Neuron (in vitro differentiated cells): ENCODE measurements around the gene CITED4.

Source experiments
- H2AFZ ChIP-seq: one replicate; pipeline ENCODE4 v1.6.1; 2013; ENCODE audit warnings: low read depth, mild to moderate bottlenecking, inconsistent platforms, low read length, moderate library complexity
- H3K27me3 ChIP-seq: one replicate; pipeline ENCODE4 v1.6.1; 2013; ENCODE audit warnings: low read length; ENCODE audit not compliant: insufficient read depth
- H3K36me3 ChIP-seq: one replicate; pipeline ENCODE4 v1.6.1; 2013; ENCODE audit warnings: low read length; ENCODE audit not compliant: insufficient read depth
- H3K4me1 ChIP-seq: one replicate; pipeline ENCODE4 v1.6.1; 2013; ENCODE audit warnings: low read length; ENCODE audit not compliant: insufficient read depth
- H3K4me3 ChIP-seq: 2 replicates; pipeline ENCODE4 v1.5.1; 2013; ENCODE audit warnings: mild to moderate bottlenecking, low read length, moderate library complexity
- H3K9me3 ChIP-seq: one replicate; pipeline ENCODE4 v1.6.1; 2013; ENCODE audit warnings: low read length

Gene CITED4

DNA sequence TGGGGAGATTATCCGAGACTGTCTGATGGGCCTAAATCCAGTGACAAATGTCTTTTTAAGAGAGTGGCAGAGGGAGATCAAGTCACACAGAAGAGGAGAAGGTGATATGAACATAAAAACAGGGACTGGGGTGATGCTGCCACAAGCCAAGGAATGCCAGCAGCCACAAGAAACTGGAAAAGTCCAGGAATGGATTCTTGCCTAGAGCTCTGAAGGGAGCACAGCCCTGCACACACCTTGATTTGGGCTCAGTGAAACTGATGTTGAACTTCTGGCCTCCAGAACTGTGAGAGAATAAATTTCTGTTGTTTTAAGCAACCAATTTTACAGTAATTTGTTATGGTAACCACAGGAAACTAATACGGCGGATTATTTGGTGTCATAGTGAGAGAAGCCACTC, 19.5 kb downstream of the CITED4 start:
- Histone ChIP-seq H3K36me3 (no peaks in the 10 kb centered on the region), H3K27me3 (peaks cover 2% of the 10 kb centered on the region), H3K9me3 (peaks cover 2% of the 10 kb centered on the region), H3K4me1 (peaks cover 13% of the 10 kb centered on the region), H2AFZ (no peak overlapping the region), H3K4me3 (no peak overlapping the region)

DNA sequence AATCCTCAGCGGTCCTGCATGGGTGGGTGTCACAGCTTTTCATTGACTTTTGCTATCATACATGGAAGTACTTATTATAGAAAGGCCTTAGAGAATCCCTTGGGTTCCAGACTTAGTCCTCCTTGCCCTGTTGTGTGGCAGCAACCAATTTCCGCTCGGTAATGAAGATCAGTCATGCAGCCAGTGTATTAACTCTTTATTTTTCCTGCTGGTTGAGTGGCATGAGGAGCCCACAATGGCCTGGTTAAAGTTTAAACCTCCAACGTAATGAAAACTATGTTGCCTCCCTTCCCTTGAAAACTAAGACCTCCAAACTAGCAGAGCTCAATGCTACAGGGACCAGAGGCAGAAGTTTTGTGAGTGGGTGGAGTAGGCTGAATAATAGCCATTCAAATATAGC, 20.0 kb downstream of the CITED4 start:
- Histone ChIP-seq H3K36me3 (no peaks in the 10 kb centered on the region), H2AFZ (no peak overlapping the region), H3K27me3 (peaks cover 2% of the 10 kb centered on the region), H3K4me3 (no peak overlapping the region), H3K9me3 (peaks cover 2% of the 10 kb centered on the region), H3K4me1 (peaks cover 8% of the 10 kb centered on the region)

DNA sequence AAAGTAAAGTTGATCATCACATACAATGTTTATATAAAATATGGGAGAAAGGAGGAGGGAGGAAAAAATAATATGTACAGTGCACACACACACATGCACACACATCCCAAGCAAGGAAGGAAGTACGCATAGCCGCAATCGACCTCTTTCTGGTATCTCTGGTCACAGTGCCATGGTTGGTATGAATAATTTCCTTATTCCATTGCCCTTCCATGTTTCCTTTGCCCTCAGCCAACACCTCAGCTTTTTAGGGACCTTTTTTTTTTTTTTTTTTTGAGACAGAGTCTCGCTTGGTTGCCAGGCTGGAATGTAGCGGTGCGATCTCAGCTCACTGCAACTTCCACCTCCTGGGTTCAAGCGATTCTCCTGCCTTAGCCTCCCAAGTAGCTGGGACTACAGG, 20.6 kb downstream of the CITED4 start:
- Histone ChIP-seq H3K4me3 (no peak overlapping the region), H3K4me1 (peaks cover 2% of the 10 kb centered on the region), H3K9me3 (peaks cover 2% of the 10 kb centered on the region), H2AFZ (no peak overlapping the region), H3K27me3 (peaks cover 2% of the 10 kb centered on the region), H3K36me3 (no peaks in the 10 kb centered on the region)

DNA sequence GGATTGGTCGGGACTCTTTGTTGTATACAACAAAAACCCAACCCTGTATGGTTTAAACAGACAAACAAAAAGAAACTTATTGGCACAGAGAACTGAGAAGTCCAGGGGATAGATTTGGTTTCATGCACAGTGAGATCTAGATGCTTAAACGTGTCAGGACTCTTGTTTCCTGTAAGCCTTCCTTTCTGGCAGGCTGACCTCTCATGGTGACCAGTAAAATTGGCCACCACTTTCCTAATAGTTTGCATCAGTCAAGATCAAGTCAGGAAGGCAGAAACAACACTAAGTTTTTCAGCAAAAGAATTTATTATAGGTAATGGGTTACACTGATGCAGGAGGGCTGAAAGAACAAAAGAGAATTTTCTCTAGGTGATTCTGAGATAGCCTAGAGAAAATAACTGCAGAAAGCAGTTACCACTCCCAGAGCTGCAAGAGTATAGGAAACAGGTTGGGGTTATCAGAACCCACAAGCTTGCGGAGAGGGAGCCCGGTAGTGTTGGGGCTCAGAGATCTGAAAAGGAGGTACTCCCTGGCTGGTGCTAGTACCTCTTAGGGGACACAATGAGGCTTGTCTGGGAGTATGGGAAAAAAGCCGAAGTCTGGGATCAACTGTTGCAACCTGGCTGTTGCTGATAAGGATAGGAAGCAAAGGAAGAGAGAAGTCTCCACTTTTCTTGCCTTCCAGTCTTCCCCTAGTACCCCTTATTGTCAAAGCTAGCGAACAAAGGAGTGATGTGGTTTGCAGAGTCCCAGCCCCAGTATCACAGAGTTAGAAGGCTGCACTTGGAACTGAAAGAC, 21.4 kb downstream of the CITED4 start:
- H3K4me3 ChIP-seq: no peak overlapping the region
- peaks cover 2% of the 10 kb centered on the region for H3K27me3 ChIP-seq
- no peaks in the 10 kb centered on the region for H3K4me1 ChIP-seq
- peaks cover 2% of the 10 kb centered on the region for H3K9me3 ChIP-seq
- H3K36me3 ChIP-seq: no peaks in the 10 kb centered on the region
- H2AFZ ChIP-seq: no peak overlapping the region

DNA sequence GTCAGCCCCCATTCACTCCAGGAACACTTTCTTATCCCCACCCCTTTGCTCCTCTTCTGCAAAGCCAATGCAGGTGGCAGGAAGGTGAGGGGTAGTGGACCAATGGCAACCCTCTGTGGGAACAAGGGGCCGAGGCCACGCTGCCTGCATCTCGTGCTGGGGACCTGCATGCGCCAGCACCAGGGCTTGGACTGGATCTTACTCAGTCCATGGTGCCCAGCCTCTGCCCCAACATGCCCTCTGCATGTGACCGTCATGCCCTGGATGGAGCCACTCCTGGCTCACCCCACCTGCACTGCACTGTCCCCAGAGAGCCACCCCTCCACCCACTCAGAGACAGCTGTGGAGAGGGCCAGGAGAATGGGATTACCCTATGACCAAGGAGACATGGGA, 22.2 kb downstream of the CITED4 start:
- Histone ChIP-seq H3K36me3 (no peaks in the 10 kb centered on the region), H2AFZ (no peak overlapping the region), H3K4me3 (no peak overlapping the region), H3K9me3 (peaks cover 2% of the 10 kb centered on the region), H3K4me1 (no peaks in the 10 kb centered on the region), H3K27me3 (no peaks in the 10 kb centered on the region)

DNA sequence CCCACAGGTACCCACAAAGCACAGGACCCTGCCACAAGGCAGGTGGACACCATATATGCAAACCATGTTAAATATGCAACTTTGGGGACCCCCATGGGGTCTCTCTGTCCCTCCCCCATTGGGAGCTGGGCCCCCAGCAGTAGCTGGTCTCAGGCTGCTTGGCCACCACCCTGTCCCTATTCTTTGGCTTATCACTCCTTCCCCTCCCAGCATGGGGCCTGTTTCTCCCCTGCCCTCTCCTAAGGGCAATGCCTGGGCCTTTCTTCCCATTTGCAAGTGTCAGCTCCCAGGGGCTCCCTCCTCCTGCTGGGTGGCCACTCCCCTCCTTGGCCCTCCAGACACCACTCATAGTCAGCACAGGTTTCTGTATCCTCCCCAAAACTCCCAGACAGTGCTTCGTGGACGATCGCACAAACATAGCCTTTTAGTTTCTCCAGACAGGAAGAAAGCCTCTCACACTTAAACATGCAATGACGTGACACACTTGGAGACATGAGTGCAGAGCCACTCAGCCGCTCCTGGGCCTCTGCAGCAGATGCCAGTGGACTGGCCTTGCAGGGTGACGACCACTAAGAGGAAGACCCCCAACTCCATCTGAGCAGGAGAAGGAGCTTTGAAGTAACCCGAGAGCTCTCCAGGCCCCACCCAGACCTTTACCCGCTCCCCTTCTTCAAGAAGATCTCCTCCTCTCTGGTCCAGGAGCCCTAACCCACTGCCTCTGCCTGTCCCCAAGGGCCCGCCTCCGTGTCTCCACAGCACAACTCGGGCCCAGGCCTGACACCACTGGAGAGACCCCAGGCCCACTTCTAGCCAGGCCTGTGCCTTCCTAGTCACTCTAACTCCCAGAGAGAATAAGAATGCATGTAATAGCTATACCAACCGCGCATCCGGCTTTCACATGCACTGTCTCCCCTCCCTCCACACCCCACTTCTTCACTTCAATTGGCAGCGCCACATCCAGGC, 22.9 kb downstream of the CITED4 start:
- Histone ChIP-seq H3K4me1 (no peaks in the 10 kb centered on the region), H3K36me3 (no peaks in the 10 kb centered on the region), H3K9me3 (peaks cover 2% of the 10 kb centered on the region), H3K27me3 (no peaks in the 10 kb centered on the region), H3K4me3 (no peak overlapping the region), H2AFZ (no peak overlapping the region)

DNA sequence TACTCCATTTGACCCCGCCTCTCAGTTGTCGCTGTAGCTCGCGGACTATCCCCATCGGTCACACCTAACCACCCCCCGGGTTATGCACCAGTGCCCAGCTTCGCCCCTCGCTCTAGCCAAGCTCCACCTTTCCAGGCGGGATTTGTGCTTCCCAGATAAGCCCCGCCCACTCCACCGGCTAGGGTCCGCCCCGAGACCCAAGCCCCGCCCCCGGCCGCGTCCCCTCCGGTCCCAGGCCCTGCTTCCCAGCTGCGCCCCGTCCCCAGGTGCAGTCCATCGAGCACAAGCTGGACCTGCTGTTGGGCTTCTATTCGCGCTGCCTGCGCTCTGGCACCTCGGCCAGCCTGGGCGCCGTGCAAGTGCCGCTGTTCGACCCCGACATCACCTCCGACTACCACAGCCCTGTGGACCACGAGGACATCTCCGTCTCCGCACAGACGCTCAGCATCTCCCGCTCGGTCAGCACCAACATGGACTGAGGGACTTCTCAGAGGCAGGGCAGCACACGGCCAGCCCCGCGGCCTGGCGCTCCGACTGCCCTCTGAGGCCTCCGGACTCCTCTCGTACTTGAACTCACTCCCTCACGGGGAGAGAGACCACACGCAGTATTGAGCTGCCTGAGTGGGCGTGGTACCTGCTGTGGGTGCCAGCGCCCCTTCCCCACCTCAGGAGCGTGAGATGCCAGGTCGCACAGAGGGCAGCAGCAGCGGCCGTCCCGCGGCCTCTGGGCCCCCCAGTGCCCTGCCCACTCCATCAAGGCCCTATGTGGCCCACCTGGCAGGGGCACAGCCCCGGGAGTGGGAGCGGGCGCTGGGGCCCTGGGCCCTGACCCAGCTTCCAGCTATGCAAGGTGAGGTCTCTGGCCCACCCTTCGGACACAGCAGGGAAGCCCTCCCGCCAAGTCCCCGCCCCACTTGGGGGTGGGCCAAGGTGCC, 23.9 kb downstream of the CITED4 start:
- no peak overlapping the region for H2AFZ ChIP-seq
- no peak overlapping the region for H3K4me3 ChIP-seq
- H3K27me3 ChIP-seq: no peaks in the 10 kb centered on the region

DNA sequence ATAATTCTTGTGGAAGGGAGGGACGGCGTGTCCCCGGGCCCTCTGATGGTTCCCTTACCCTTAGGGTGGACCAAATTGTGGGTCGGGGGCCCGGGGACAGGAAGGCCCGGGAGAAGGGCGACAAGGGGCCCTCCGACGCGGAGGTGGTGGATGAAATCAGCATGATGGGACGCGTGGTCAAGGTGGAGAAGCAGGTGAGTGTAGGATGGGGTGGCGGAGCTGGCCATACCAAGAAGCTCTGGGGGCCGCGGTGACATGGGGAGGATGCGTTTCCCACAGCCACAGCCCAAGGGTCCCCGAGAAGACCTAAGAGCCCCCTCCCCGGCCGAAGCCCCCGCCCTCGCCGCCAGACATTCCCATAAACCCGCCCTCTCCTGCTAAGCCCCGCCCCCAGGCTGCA, 24.6 kb downstream of the CITED4 start:
- H3K4me1 ChIP-seq: no peaks in the 10 kb centered on the region
- H3K9me3 ChIP-seq: peaks cover under 1% of the 10 kb centered on the region
- H3K27me3 ChIP-seq: no peaks in the 10 kb centered on the region
- H3K36me3 ChIP-seq: no peaks in the 10 kb centered on the region
- no peak overlapping the region for H3K4me3 ChIP-seq
- no peak overlapping the region for H2AFZ ChIP-seq

More for the DNA sequence above, 23.9 kb downstream of the CITED4 start:
- no peaks in the 10 kb centered on the region for H3K36me3 ChIP-seq
- H3K9me3 ChIP-seq: peaks cover 2% of the 10 kb centered on the region
- no peaks in the 10 kb centered on the region for H3K4me1 ChIP-seq

DNA sequence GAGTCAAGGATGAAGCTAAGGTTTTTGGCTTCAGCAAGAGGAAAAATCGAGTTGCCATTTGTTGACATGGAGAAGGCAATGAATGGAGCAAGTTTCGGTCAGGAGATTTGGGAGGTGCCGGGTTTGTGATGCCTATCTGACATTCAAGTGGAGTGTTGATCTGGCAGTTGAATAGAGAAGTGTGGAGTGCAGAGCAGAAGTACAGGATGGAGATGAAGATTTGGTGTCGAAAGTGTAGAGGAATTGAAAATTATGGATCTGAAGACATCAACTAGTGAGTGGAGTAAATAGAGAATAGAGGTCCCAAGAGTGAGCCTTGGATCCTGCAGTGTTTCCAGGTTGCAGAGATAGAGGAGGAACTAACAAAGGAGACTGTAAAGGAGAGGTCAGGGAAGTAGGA, 25.9 kb downstream of the CITED4 start:
- Histone ChIP-seq H3K9me3 (no peaks in the 10 kb centered on the region), H3K27me3 (no peaks in the 10 kb centered on the region), H3K4me3 (no peak overlapping the region), H3K36me3 (no peaks in the 10 kb centered on the region), H2AFZ (no peak overlapping the region), H3K4me1 (no peaks in the 10 kb centered on the region)

DNA sequence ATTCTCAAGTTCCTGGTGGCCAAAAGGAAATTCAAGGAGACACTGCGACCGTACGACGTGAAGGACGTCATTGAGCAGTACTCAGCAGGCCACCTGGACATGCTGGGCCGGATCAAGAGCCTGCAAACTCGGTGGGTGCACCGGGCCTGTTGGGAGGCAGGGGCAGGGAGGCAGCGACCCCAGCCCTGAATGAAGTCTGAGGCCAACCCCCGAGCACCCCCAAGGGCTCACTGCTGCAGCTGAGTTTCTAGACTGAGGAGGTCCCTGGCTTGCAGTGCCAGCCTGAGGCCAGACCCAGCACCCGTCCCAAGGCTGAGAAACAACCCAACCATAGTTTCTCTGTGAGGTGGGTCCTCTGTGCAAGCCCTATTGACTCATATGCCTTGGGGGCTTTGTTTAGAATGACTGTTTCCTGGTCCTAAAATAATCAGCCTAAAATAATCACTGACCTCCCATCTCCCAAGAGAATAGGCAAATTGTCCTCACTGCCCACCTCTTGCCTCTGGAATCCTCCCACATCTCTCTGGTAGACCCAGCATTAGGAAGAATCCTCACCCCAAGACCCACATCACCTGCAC, 27.1 kb downstream of the CITED4 start:
- Histone ChIP-seq H3K4me3 (no peak overlapping the region), H2AFZ (no peak overlapping the region), H3K27me3 (no peaks in the 10 kb centered on the region), H3K9me3 (no peaks in the 10 kb centered on the region), H3K36me3 (no peaks in the 10 kb centered on the region), H3K4me1 (no peaks in the 10 kb centered on the region)

DNA sequence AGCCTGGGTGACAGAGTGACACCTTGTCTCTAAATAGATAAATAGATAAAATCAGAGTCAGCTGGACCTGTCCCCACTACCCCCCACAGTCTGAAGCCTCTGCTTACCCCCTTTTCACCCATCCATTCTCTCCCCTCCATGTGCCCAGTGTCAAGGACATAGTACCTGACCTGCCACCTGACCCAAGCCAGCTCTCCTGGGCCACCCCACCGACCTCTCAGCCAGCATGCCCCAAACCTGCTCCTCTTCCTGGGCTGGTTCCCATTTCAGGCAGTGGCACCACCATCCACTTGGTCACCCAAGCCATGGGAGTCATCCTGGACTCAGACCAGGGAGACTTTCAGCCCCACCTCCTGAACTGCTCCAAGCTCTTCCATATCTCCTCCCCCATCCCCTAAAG, 28.2 kb downstream of the CITED4 start:
- H3K27me3 ChIP-seq: no peaks in the 10 kb centered on the region
- no peak overlapping the region for H3K4me3 ChIP-seq
- no peaks in the 10 kb centered on the region for H3K4me1 ChIP-seq
- no peaks in the 10 kb centered on the region for H3K9me3 ChIP-seq
- H3K36me3 ChIP-seq: no peaks in the 10 kb centered on the region
- no peak overlapping the region for H2AFZ ChIP-seq

DNA sequence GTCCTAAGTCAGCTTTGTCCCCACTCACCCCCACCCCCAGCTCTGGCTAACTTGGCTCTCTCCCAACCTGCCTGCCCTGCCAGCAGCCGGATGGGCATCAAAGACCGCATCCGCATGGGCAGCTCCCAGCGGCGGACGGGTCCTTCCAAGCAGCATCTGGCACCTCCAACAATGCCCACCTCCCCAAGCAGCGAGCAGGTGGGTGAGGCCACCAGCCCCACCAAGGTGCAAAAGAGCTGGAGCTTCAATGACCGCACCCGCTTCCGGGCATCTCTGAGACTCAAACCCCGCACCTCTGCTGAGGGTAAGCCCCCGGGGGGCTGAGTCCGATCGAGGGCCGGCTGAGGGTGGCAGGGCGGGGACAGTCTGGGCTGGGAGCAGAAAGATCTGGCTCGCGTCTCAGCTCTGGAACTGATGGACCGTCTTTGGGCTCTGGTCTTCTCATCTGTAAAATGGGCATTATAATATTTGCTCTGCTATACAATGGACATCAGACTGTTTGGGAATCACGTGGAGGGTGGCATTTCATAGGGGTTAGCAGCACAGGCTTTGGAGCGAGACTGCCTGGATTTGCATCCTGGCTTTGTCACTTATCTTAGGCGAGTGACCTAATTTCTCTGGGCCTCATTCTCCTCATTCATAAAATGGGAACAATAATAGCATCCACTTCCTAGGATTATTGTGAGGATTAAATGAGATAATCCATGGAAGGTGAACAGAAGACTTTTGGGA, 31.0 kb downstream of the CITED4 start:
- Histone ChIP-seq H3K4me1 (peaks cover 6% of the 10 kb centered on the region), H3K36me3 (no peaks in the 10 kb centered on the region), H3K4me3 (no peak overlapping the region), H3K27me3 (no peaks in the 10 kb centered on the region), H2AFZ (no peak overlapping the region), H3K9me3 (no peaks in the 10 kb centered on the region)
